T follicular helper cell (primary cell): ENCODE data around the gene EVA1B.

Experiments
- DNase-seq: peaks from one replicate; pipeline ENCODE4 v3.0.0-alpha.2; 2020; ENCODE audit warnings: low read depth

Gene EVA1B

GRCh38 chr1:36320291-36320761 lies 3.1 kb downstream of the EVA1B start:
- DNase-seq, result no peak

- no peak for DNase-seq
These were observed 14.0 kb downstream of the EVA1B start for GRCh38 chr1:36309397-36309796.

- no peak for DNase-seq
These were observed 15.7 kb downstream of the EVA1B start for GRCh38 chr1:36307601-36308330.

- DNase-seq, result peak; percentile 88
These were observed 16.5 kb downstream of the EVA1B start for GRCh38 chr1:36306902-36307456.

- DNase-seq, result peak; percentile 25
These were observed 17.1 kb downstream of the EVA1B start, which contains the start of gene SH3D21 for GRCh38 chr1:36306210-36306901. TSS of gene SH3D21 (plus strand) at chr1:36306368. CDS start at chr1:36306421, 53 bp downstream.

- no peak for DNase-seq
These were observed 17.6 kb downstream of the EVA1B start for GRCh38 chr1:36305915-36306209.

GRCh38 chr1:36304970-36305914 lies 18.2 kb downstream of the EVA1B start:
- DNase-seq, result no peak

GRCh38 chr1:36304521-36304920 lies 18.9 kb downstream of the EVA1B start:
- no peak for DNase-seq

- no peak for DNase-seq
These were observed 19.6 kb downstream of the EVA1B start for GRCh38 chr1:36303650-36304360.

- DNase-seq, result no peak
These were observed 20.2 kb downstream of the EVA1B start for GRCh38 chr1:36303244-36303643.

- no peak for DNase-seq
These were observed 22.2 kb downstream of the EVA1B start for GRCh38 chr1:36301220-36301619.

- DNase-seq, result no peak
These were observed 22.9 kb downstream of the EVA1B start for GRCh38 chr1:36300526-36300925.

- DNase-seq, result no peak
These were observed 24.8 kb downstream of the EVA1B start for GRCh38 chr1:36298640-36299039.

- DNase-seq, result no peak
These were observed 26.4 kb downstream of the EVA1B start for GRCh38 chr1:36297062-36297461.

GRCh38 chr1:36295390-36295789 lies 28.1 kb downstream of the EVA1B start:
- no peak for DNase-seq

- DNase-seq, result no peak
These were observed 35.9 kb downstream of the EVA1B start for GRCh38 chr1:36287595-36287994.

GRCh38 chr1:36286802-36287201 lies 36.6 kb downstream of the EVA1B start:
- no peak for DNase-seq

GRCh38 chr1:36285443-36286101 lies 37.9 kb downstream of the EVA1B start:
- DNase-seq, result peak; percentile 65

- no peak for DNase-seq
These were observed 38.9 kb downstream of the EVA1B start for GRCh38 chr1:36284517-36284916.

GRCh38 chr1:36284061-36284460 lies 39.4 kb downstream of the EVA1B start:
- no peak for DNase-seq

GRCh38 chr1:36279789-36280296 lies 43.6 kb downstream of the EVA1B start:
- no peak for DNase-seq
